Vagina (tissue), 2 donors: ENCODE measurements around the gene CEND1. TPM values are rescaled to one million over a fixed set of nuclear protein-coding genes. Genes with fewer than 3 reads are reported as not detected.

Experiments used
- DNase-seq, 2 donors: peaks; one replicate each; pipeline ENCODE4 v3.0.0-alpha.2; 2017; ENCODE audit errors: extremely low spot score in 2 of 2
- H3K27ac ChIP-seq: fragments of 200-600 bp; sonication (generic); one replicate; pipeline ENCODE4 v1.5.1; 2019
- H3K27me3 ChIP-seq: fragments of 200-600 bp; sonication (generic); one replicate; pipeline ENCODE4 v1.5.1; 2019
- H3K36me3 ChIP-seq, 2 donors: fragments of 200-600 bp; sonication (generic); one replicate each; pipeline ENCODE4 v1.5.1; 2017 to 2019
- H3K4me1 ChIP-seq: fragments of 200-600 bp; sonication (generic); one replicate; pipeline ENCODE4 v1.5.1; 2019
- H3K4me3 ChIP-seq, 2 donors: fragments of 200-600 bp; sonication (generic); 1 replicate in 1 of 2; 2 replicates in 1 of 2; pipeline ENCODE4 v1.5.1; 2016 to 2019
- H3K9me3 ChIP-seq: fragments of 200-600 bp; sonication (generic); one replicate; pipeline ENCODE4 v1.5.1; 2019
- POLR2A ChIP-seq, 2 donors: fragments of 450-650 bp; IDR thresholded peaks; one replicate each; pipeline ENCODE4 v1.6.1; 2017; ENCODE audit warnings: antibody characterized with exemption in 2 of 2, mild to moderate bottlenecking in 2 of 2, moderate library complexity in 2 of 2
- POLR2AphosphoS5 ChIP-seq, 2 donors: sonication (generic); formaldehyde crosslinking; IDR thresholded peaks; one replicate each; pipeline ENCODE4 v1.9.0; 2017; ENCODE audit warnings: antibody characterized with exemption in 2 of 2, mild to moderate bottlenecking in 2 of 2, low read depth in 1 of 2; ENCODE audit not compliant: insufficient read depth in 1 of 2
- intact Hi-C: fragments of 100-400 bp; cut with DNase I; formaldehyde crosslinking; loops from one replicate; pipeline ENCODE4 v1.15.1; 2023
- total RNA-seq: library from RNA; depleted of rRNA; stranded (reverse); fragments of >200 nt; gene quantifications from one replicate; pipeline ENCODE4 v1.2.3, GENCODE V29; 2016
- TF ChIP-seq, protein P1 (sequence below), 3 experiments: fragments of 450-650 bp in 2 of 3; fragments of 200-600 bp in 1 of 3; sonication (generic) in 1 of 3; IDR thresholded peaks; one replicate each; pipeline ENCODE4 v1.5.1; 2017 to 2019; ENCODE audit warnings: antibody characterized with exemption in 3 of 3, mild to moderate bottlenecking in 2 of 3, moderate library complexity in 2 of 3

CEND1 gene
- total RNA-seq, 1 donor from 2014 or later, result 1.7 TPM

DNA sequence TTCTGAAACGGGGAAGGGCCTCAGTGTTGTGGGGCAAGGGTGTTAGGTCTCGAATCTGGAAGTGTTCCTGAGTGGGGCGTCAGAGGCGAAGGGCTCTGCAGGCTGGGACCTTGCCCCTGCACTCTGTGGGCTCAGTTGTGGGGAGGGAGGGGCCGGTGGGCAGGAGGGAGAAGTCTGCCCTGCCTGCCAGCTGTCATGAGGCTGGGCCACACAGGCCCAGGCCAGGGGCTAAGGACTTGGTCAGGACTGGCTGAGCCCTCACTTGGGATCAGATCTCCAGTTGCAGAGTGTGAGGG lies 38.0 kb upstream of the CEND1 start, which contains the start of gene CRACR2B:
Gene CRACR2B (plus strand): TSS at position 23 of the 296 bp plus-strand sequence. CDS start 689 bp downstream, outside the sequence.
- Histone ChIP-seq H3K27ac (no peak within 1 kb of the TSS), H3K4me3 (peak within 1 kb of the TSS; percentile 33 to 36), H3K36me3 (peaks cover 0 to 22% of the 10 kb centered on the region in 2 donors), H3K9me3 (no peaks in the 10 kb centered on the region), H3K4me1 (peaks cover 61% of the 10 kb centered on the region), H3K27me3 (no peaks in the 10 kb centered on the region)
- TF ChIP-seq, protein P1, sequence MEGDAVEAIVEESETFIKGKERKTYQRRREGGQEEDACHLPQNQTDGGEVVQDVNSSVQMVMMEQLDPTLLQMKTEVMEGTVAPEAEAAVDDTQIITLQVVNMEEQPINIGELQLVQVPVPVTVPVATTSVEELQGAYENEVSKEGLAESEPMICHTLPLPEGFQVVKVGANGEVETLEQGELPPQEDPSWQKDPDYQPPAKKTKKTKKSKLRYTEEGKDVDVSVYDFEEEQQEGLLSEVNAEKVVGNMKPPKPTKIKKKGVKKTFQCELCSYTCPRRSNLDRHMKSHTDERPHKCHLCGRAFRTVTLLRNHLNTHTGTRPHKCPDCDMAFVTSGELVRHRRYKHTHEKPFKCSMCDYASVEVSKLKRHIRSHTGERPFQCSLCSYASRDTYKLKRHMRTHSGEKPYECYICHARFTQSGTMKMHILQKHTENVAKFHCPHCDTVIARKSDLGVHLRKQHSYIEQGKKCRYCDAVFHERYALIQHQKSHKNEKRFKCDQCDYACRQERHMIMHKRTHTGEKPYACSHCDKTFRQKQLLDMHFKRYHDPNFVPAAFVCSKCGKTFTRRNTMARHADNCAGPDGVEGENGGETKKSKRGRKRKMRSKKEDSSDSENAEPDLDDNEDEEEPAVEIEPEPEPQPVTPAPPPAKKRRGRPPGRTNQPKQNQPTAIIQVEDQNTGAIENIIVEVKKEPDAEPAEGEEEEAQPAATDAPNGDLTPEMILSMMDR (IDR thresholded peaks at IDR 0.05), result no peak
- TF ChIP-seq POLR2A (IDR thresholded peaks at IDR 0.05) (no peak), POLR2AphosphoS5 (IDR thresholded peaks at IDR 0.05; ENCODE audit: insufficient read depth in 1 of 2, low read depth in 1 of 2) (no peak)
- no peak for DNase-seq
- intact Hi-C loops, result no loop called here

- TF ChIP-seq, protein P1 (IDR thresholded peaks at IDR 0.05), result no peak
- no peak for TF ChIP-seq POLR2AphosphoS5 (IDR thresholded peaks at IDR 0.05; ENCODE audit: insufficient read depth in 1 of 2, low read depth in 1 of 2)
- no peak for TF ChIP-seq POLR2A (IDR thresholded peaks at IDR 0.05)
- peaks cover 59% of the 10 kb centered on the region for H3K4me1 ChIP-seq
- no peaks in the 10 kb centered on the region for H3K9me3 ChIP-seq
- no peak for DNase-seq
- no peaks in the 10 kb centered on the region for H3K27me3 ChIP-seq
- peak overlapping the region; percentile 33 to 36 for H3K4me3 ChIP-seq
- intact Hi-C loops, result no loop called here
- H3K27ac ChIP-seq, result no peak overlapping the region
- H3K36me3 ChIP-seq, result peaks cover 0 to 27% of the 10 kb centered on the region in 2 donors
These were observed 37.4 kb upstream of the CEND1 start for GRCh38 chr11:827146-827896.

DNA sequence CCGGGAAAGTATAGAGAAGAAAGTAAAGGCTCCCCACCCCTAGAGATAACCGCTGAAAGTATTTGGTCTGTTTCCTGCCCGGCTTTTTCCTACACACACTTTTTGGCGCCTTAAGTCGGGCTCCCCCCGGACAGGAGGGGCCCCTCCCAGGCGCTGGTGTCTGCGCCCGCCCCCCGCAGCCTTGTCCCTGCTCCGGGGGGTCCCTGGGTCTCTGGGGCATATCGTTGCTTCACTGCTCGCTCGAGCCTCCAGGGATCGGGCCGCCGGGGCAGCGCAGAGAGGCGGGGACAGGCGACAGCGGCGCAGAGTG lies 36.9 kb upstream of the CEND1 start:
- peaks cover 0 to 28% of the 10 kb centered on the region in 2 donors for H3K36me3 ChIP-seq
- H3K4me3 ChIP-seq, result peak overlapping the region; percentile 33 to 36
- H3K27ac ChIP-seq, result no peak overlapping the region
- H3K27me3 ChIP-seq, result no peaks in the 10 kb centered on the region
- no peak for DNase-seq
- TF ChIP-seq, protein P1 (IDR thresholded peaks at IDR 0.05), result no peak
- no peak for TF ChIP-seq POLR2AphosphoS5 (IDR thresholded peaks at IDR 0.05; ENCODE audit: insufficient read depth in 1 of 2, low read depth in 1 of 2)
- no peak for TF ChIP-seq POLR2A (IDR thresholded peaks at IDR 0.05)
- no peaks in the 10 kb centered on the region for H3K9me3 ChIP-seq
- intact Hi-C loops, result no loop called here
- H3K4me1 ChIP-seq, result peaks cover 59% of the 10 kb centered on the region

DNA sequence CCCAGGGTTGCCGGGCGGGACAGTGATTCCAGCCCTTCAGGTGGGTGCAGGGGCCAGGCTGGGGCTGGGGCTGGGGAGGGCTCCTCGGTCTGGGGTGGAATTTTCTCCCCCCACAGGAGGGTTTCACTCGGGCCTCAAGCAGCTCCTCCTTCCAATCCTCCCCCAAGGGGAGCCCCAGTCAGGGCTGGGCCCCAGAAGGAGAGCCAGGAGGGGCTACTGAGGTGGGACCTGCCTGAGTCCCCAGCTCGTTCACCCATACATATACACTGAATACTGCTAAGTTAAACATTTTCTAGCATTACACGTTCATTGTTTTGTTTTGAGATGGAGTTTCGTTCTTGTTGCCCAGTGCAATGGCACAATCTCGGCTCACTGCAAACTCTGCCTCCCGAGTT lies 36.3 kb upstream of the CEND1 start:
- Histone ChIP-seq H3K9me3 (no peaks in the 10 kb centered on the region), H3K4me1 (peaks cover 59% of the 10 kb centered on the region), H3K27ac (no peak overlapping the region), H3K36me3 (peaks cover 0 to 28% of the 10 kb centered on the region in 2 donors), H3K27me3 (no peaks in the 10 kb centered on the region), H3K4me3 (no peak overlapping the region)
- DNase-seq, result no peak
- TF ChIP-seq, protein P1 (IDR thresholded peaks at IDR 0.05), result no peak
- TF ChIP-seq POLR2A (IDR thresholded peaks at IDR 0.05), result no peak
- no peak for TF ChIP-seq POLR2AphosphoS5 (IDR thresholded peaks at IDR 0.05; ENCODE audit: insufficient read depth in 1 of 2, low read depth in 1 of 2)
- intact Hi-C loops, result no loop called here
